Activated CD4-positive, CD25-positive, alpha-beta regulatory T cell (primary cell): ENCODE data around the gene GANAB.
"Not testable (repeated sequence)": the region's sequence is repeated elsewhere in the genome, so short reads cannot be mapped to it uniquely, and the experiment has no call there.

Experiments used
- DNase-seq, 4 experiments: peaks; one replicate each; lab custom pipeline; 2025; lab: John Stamatoyannopoulos, UW

The GANAB gene

DNA sequence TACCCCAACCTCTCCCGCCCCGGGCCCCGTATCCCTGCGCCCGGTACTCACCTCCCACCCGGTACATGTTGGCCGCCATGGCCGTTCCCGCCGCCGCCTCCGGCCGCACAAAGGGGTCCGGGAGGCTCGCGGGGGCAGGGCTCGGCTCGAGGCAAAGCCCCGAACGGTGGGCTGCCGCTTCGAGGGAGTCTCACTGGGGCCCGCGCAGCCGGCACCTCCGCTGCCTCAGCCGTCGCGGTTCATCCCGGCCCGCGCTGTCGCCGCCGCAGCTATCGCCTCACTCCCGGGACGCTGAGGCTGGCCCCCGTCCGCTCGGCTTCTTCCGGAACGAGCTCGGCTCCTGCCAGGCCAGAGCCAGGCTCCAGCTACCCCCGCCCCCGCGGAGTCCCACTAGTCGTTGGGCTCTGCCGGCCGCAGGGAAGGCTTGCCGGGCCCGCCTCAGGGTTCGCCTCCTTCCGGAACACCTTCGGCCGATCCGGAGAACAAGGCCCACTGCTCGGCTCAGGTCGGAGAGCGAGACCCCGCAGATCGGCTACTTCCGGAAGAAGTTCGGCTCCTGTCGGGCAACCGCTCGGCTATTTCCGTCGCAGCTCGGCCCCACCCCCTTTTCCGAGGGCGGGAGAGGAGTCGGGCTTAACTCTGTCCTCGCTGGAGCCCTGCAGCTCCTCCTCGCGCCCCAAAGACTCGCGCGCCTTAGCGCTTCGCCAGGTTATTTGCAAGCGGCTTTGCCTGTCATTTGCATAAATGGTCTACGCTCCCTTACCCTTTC, 44.9 kb downstream of the GANAB start, which contains the start of gene MTA2:
Gene MTA2, minus strand, starts transcription at position 494 of the 769 bp plus-strand sequence. Its CDS starts 415 bp downstream, at position 79.
- DNase-seq: peak; percentile 96 to 98 (median 97)

DNA sequence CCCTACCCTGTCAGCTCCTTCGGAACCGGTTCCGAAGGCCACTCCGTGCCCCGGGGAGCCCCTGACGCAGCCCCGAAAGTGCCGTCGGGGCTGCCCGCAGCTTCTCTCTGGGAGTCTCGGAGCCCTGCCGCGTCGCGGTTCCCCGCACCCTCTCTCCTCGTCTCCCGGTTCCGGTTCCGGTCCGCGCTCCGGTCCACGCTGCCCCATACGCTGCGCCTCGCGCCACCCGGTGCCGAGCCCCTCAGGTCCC, 45.4 kb downstream of the GANAB start:
- peak in 2 of 4 experiments; percentile 37 to 41 for DNase-seq

DNA sequence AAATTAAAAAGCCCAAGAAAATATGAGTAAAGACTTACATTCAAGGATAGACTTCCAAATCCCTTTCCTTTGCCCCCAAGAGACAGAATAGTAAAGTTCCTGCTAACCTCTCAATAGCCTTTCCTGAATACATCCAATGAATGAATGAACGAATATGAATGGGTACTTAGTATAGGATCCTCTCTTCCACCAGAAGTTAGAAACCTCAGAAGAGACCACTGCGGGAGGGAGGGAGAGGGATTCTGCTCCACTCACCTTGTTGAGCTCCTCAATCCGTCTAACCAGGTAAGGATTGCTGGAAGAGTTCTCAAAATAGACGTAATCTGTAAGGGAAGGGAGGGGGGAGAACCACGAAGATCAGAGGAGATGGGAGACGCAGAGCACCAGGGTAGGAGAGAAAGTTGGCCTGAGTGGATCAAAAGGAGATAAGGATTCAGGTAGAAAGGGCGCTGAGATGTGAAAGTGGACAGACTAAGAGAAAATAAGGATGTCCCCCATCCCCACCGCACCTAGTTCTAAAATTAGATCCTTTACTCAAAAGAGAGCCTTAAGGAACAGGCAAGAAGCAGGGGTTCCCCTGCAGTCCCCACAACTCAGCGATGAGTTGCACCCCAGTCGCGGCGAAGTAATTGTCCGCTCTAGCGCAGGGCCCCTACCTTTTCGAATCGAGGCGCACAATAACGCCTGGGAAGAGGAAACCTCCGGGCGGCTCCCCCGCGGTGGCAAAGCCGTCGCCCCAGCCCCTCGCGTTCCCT, 45.9 kb downstream of the GANAB start:
- no peak for DNase-seq

DNA sequence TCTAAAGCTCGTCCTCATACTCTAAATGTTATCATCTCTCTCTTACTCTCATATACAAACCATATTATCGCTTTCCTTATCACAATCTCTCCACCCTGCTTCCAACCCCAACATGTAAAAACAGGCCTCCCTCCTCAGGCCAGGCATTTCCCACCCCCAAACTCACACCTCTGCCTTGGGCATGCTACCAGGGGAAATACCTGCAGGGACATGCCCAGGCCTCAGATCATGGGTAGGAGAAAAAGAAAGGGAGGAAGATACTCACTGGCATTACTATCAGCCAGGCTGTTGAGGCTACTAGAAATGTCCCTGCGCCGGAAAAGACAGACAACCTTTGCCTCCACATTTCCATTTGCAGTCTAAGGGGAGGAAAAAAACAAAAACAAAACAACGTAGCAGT, 46.5 kb downstream of the GANAB start:
- no peak for DNase-seq

DNA sequence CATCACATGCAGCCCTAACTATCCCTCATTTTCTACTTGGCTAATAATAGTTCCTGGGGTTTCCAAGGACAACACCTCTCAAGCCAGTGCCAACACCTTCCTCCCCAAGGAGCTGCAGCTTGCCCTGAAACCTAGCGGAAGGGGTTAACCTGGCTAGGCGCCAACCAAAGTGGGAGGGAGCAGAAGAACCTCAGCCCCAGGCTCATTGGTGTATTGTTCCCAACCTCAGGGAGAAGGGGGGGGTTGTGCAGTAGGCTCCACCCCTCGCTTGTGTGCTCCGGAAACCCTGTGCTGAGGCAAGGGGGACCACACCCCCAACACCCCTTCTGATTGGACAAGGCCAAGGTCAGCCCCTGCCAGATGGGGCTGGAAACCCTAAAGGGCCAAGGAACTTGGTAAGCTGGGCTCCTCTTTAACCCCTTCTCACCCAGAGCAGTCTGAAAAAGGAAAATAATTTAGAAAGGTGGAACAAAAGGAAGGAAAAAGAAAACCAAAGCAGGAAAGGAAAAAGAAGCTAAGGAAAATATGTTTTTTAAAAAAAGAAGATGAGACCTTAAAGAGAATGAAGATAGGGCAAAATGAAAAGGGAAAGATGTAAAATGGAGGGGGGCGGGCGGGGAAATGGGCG, 47.2 kb downstream of the GANAB start:
- peak; percentile 90 to 95 (median 92) for DNase-seq

DNA sequence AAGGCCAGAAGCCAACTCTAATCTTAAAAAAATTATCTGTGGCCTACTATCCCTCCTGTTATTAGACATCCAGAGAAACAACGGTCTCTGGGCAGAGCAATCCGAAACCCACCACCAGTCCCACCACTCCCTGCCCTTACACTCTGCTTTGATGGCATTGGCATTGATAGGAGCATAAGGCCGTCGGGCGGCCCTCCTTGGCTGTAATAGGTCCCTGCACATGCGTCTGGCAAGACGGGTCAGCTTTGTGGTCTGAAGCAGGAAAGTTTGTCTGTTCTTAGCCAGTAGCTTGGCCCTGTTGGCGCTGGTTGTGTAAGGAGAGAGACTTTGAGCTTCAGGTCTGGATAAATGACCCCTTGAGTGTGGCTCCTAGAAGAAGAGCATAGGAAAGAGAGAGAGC, 51.3 kb downstream of the GANAB start:
- DNase-seq: no peak

DNA sequence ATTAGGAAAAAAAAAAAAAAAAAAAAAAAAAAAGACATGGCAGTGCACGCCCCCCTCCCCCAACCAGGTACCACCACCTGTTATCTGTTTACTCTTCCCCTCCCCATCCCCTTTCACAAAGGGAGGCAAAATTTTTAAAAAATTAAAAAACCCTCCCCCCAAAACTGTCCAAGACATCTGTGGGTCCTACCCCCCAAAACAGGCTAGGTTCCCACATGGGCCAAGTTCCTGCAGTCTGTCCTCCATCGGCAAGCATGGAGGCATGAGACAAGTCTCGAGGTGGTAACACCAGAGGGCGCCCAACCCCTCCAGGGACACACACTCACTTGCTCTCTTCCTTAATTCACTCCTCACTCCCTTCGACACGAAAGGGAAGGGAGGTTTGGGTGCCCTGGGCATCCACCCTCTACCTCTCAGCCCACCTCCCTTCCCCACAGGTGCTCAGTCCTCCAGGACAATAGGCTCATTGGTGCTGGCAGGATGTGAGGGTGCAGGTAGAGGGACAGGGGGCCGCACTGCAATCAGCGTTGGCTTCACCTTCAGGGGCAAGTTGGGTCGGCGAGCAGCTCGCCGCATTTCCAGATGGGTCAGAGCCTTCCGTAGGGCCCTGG, 52.9 kb downstream of the GANAB start:
- peak; percentile 26 to 64 (median 56) for DNase-seq

DNA sequence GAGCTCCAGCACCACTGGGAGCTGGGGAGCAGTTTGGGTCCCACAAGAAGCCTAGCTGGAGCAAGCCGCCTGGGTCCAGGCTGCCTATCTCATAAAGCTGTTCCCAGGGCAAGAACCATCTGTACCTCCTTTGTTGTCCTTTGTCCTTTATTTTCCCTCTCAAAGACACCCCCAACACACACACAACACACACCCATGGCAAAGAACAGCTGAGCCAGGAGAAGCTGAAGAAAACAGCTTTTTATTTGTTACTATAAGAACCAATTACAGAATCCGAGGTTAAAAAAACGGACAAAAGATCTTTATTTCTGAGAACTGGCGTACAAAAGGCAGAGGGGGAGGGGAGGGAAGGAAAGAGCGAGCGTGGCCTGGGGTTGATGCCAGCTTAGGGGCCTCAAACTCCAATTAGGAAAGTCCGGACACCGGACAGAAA, 53.4 kb downstream of the GANAB start:
- no peak for DNase-seq

DNA sequence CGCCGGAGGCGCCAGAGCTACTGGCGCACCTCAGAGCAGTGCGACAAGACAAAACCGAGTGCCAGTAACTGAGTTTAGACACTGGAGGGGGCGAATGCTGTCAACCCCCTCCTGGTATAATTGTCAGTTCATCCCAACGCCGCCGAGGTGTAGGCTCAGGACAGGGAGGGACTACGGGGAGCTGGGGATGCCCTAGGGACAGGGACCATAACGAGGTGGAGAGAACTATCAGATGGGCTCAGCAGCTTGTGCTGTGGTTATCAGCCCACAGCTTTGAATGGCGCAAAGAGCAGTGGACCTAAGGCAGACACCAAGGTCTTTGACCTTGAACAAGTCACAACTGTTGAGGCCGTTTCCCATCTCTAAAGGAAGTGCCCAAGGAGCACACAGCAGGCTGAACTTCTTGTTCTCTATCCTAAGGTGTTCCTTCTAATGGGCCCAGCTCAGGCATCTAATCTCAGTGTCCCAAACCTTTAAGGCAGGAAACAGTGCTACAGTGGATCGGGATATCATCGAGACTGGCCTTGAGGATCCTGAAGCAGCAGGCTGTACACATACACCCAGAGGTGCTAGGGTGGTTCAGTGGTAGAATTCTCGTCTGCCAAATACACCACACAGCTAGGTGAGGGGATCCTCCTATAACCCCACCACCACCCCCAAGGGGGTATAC, 54.1 kb downstream of the GANAB start:
- DNase-seq: no peak

DNA sequence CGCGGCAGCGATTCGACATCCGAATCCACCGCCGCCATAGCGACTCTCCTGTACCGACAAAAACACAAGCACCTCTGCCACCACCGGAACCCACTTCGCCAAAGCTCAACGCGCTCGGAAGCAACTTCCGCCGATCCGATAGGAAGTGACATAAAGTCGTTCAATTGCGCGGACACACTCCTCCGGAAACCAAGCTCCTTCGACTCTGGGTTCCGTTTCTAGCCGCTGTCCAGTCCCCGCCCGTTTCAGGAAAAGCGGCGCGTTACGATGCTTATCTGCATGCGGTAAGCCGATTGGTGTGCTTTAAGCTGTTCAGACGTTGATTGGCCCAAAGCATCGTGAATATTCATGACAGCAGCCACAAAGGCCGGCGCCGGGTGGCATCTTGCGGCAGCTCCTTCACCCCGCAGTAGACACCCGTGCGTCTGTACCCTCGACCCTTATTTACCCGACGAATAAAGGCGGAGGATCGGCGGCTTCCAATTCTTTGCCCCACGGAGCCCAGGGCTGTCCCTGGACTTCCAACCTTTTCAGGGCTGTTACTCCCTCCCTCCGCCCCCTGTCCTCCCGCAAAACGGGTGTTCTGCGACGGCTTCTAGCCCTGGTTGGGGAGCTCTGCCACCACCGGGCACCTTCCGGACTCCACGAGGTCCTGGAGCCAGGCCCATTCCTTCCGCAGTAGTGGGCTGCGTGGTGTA, 54.8 kb downstream of the GANAB start, which contains the start of gene TUT1:
Gene TUT1, minus strand, starts transcription at position 76 of the 698 bp plus-strand sequence. Its CDS starts 38 bp downstream, at position 38.
- DNase-seq: peak; percentile 85 to 90 (median 89)

DNA sequence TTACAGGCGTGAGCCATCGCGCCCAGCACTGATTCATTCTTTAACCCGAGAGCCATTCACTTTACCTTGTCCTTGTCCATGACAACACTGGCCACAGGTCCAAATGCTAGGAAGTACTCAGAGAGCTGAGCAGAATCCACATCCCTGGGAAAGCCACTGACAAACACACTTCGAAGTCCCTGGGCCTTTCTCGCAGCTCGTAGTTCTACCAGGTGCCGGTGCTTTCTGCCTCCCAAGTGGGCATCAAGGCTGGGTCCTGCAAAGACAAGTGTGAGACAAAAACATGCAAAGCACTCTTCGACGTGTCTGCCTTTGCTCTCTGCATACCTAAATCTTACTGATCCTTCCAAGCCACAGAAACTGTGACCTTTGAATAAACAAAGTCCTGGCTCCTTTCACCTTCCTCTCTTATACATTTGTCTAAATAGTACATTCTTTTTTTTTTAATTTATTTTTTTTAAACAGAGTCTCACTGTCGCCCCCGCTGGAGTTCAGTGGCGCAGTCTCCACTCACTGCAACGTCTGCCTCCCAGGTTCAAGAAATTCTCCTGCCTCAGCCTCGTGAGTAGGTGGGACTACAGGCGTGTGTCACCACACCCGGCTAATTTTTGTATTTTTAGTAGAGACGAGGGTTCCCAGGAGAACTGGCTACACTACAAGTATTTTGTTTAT, 57.3 kb downstream of the GANAB start:
- DNase-seq: no peak

DNA sequence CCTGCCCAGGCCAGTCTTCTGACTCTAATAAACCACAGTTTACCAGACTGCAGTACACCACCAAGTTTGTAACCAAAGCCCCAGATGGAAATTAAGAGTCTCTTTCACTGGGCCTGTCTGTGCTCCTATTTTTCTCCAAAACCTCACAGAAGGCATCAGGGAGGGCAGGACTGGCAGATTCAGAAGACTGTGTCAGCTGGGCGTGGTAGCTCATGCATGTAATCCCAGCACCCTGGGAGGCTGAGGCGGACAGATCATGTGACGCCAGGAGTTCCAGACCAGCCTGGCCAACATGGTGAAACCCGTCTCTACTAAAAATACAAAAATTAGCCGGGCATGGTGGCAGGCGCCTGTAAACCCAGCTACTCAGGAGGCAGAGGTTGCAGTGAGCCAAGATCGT, 61.1 kb downstream of the GANAB start:
- not testable (repeated sequence) for DNase-seq

DNA sequence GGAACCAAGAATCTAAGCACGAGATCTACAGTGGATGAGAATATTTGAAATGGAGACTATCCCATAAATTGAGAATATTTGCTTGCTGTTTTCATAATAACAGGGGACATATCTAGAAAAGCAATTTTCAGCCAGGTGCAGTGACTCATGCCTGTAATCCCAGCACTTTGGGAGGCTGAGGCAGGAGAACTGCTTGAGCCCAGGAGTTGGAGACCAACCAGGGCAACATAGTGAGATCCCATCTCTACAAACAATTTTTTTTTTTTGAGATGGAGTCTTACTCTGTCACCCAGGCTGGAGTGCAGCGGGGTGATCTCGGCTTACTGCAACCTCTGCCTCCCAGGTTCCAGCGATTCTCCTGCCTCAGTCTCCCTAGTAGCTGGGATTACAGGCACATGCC, 64.7 kb downstream of the GANAB start:
- DNase-seq: not testable (repeated sequence)

DNA sequence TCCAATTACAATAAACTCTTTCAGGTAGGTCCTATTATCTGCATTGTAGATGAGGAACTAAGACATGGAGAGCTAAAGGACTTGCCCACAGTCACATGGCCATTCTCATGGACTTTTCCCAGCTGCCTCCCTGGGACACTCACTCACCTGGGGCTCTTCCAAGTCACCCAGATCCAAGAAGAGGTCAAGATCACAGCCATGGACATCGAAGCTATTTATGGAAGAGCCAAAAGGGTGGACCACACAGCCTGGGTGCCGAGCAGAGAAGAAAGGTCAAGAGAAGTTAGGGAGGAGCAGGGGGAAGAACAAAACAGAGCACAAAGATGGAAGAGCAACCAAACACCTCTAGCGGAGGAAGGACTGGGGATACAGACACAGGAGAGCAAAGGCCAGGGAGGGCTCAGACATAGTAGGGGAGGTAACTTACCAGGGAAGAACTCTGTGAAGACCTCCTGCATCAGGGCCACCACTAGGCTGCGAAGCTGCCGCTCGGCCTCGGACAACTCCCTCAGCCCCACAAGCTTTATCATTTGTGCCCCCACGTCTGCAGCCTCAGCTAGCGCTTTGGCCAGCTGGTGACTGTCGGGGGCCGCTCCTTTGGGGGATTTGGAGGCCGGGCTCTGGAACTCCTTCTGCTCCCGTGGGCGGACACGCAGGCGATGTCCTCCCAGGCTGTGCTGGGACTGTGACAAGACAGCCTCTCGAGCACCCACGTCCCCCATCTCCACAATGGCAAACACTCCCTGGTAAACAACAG, 65.3 kb downstream of the GANAB start:
- no peak for DNase-seq

DNA sequence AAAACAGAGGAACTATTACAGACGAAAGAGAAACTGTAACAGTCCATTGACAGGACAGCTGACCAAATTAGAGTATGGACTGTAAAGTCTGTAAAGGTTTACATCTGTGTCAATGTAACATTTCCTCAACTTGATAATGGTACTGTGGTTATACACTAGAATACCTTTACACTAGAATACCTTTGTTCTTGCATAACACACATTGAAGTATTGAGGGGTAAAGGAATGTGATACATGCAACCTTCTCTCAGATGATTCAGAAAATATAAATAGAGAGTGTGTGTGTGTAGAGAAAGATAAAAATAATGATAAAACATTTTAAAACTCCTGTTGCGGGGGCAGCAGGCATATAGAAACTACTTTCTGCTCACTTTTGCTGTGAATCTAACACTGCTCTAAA, 67.2 kb downstream of the GANAB start:
- no peak for DNase-seq

DNA sequence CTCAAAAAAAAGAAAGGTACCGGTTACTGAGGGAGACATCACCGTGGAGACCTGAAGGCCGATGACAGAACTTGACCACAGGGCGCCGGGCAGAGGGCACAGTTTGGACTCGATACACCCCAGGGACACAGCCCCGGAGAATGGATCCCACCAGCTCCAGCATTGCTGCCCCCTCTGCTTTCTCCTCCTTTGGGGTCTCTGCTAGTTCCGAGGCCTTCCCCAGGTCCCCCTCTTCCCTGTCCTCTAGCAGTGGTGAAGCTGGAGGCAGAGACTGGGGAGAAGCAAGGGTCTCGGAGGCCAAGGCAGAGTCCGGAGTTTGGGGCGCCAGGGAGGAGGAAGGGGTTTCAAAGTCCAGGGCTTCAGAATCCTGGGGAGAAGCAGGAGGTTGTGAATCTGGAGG, 67.9 kb downstream of the GANAB start:
- DNase-seq: no peak

DNA sequence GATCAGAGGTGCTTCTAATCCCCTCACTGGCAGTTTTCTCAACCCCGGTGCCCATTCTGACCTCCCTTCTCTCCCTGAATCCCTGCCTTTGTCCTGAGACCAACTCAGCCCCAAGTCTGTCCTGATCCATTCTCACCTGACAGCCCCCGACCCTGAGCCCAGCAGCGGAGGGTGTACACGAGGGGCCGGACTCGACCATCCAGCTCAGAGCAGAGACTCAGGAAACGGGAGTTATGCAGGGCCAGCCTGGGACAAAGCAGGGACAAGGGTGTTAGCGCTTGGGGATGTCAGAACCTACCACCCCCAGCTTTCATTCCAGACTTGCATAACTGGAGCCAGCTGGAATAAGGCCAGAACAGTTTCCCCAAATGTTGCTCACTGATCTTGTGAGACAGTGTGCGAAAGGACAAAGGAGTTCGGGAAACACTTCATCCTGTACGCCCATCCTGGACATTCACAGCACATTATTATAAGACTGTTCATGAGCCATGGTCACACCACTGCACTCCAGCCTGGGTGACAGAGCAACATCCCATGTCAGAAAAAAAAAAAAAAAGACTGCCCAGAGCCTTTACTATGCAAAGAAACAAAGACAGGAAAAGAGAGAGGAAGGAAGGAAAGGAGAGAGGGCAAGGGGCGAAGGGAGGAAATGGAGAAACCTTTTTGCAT, 69.2 kb downstream of the GANAB start:
- DNase-seq: no peak

DNA sequence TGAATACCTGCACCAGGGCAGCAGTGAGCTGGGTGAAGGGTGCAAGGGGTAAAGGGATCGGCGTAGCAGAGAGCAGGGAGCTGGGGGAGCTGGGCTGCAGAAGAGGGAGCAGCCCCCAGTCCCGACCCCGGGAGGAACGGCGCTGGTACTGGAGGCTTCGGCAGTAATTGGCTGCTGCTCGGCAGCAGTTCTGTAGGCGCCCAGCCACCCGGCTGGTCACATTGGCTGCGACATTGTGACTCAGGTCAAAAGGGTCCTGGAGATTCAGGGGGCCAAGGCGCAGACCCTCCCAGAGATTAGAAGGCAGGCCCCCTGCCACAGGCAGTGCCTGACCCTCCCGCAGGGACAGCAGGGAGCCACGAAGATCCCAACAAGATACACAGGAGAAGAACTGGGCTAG, 70.6 kb downstream of the GANAB start:
- no peak for DNase-seq

DNA sequence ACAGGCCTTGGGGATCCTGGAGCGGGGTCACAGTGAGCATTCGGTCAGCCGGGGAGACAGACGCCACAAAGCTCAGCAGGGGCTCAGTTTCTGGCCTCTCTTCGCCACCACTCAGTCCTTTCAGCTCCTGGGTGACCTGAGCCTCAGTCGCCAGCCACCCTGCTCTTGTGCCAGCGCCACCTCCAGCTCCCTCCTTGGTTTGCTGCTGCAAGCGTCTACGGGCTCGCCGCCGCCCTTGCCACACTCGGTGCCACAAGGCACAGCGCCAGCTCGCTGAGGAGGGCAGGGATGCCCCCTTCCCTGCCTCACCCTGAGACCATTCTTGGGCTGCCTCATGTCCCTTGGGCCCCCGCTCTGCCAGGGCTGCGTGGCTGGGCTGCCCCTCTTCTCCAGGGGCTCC, 71.3 kb downstream of the GANAB start:
- DNase-seq: no peak
